Mesendoderm (in vitro differentiated cells): ENCODE results near the gene EFNA2.

Source experiments
- DNase-seq: peaks from one replicate; pipeline ENCODE4 v3.0.0; 2013
- H2AK5ac ChIP-seq: 2 replicates; pipeline ENCODE4 v1.6.1; 2013; ENCODE audit warnings: low read length, inconsistent platforms
- H2BK120ac ChIP-seq: 2 replicates; pipeline ENCODE4 v1.6.1; 2013; ENCODE audit warnings: low read depth, mild to moderate bottlenecking, low read length, moderate library complexity, mixed read lengths
- H2BK15ac ChIP-seq: replicated peaks from 2 replicates; pipeline ENCODE4 v1.6.1; 2013; ENCODE audit warnings: low read depth, mild to moderate bottlenecking, moderate library complexity
- H2BK5ac ChIP-seq: 2 replicates; pipeline ENCODE4 v1.6.1; 2013; ENCODE audit warnings: low read length, inconsistent platforms
- H3K18ac ChIP-seq: 2 replicates; pipeline ENCODE4 v1.6.1; 2013; ENCODE audit warnings: mild to moderate bottlenecking, low read length, mixed read lengths
- H3K23ac ChIP-seq: one replicate; pipeline ENCODE4 v1.6.1; 2013; ENCODE audit warnings: low read length
- H3K27ac ChIP-seq: 2 replicates; pipeline ENCODE4 v1.5.1; 2013; ENCODE audit warnings: low read depth, mild to moderate bottlenecking, inconsistent platforms, low read length, moderate library complexity
- H3K27me3 ChIP-seq: 2 replicates; pipeline ENCODE4 v1.6.1; 2013; ENCODE audit warnings: low read length, control low read depth, mild to moderate bottlenecking, inconsistent platforms; ENCODE audit not compliant: insufficient read depth, poor library complexity
- H3K36me3 ChIP-seq: 2 replicates; pipeline ENCODE4 v1.6.1; 2013; ENCODE audit warnings: low read length, inconsistent platforms; ENCODE audit not compliant: control insufficient read depth, insufficient read depth
- H3K4ac ChIP-seq: one replicate; pipeline ENCODE4 v1.6.1; 2013; ENCODE audit warnings: low read depth, mild to moderate bottlenecking, low read length, moderate library complexity
- H3K4me1 ChIP-seq: 2 replicates; pipeline ENCODE4 v1.6.1; 2013; ENCODE audit warnings: low read depth, low read length, inconsistent platforms; ENCODE audit not compliant: control insufficient read depth
- H3K4me2 ChIP-seq: 2 replicates; pipeline ENCODE4 v1.6.1; 2013; ENCODE audit warnings: low read length
- H3K4me3 ChIP-seq: 2 replicates; pipeline ENCODE4 v1.5.1; 2013; ENCODE audit warnings: mild to moderate bottlenecking, low read length
- H3K56ac ChIP-seq: one replicate; pipeline ENCODE4 v1.6.1; 2013; ENCODE audit warnings: low read length
- H3K79me1 ChIP-seq: 2 replicates; pipeline ENCODE4 v1.6.1; 2013; ENCODE audit warnings: low read length, inconsistent platforms
- H3K79me2 ChIP-seq: 2 replicates; pipeline ENCODE4 v1.6.1; 2013; ENCODE audit warnings: mild to moderate bottlenecking, low read length; ENCODE audit not compliant: control insufficient read depth, insufficient read depth
- H3K9ac ChIP-seq: 2 replicates; pipeline ENCODE4 v1.6.1; 2013; ENCODE audit warnings: low read length, inconsistent platforms
- H4K5ac ChIP-seq: one replicate; pipeline ENCODE4 v1.6.1; 2013; ENCODE audit warnings: low read length
- H4K8ac ChIP-seq: one replicate; pipeline ENCODE4 v1.6.1; 2013; ENCODE audit warnings: low read depth, mild to moderate bottlenecking, control low read depth, low read length, moderate library complexity
- WGBS: extraction: QIAGEN DNeasy Blood & Tissue Kit; methylation state at CpG from one replicate; pipeline ENCODE4 v1.1.7; 2013; ENCODE audit warnings: low lambda C conversion rate, missing lambda C conversion rate; ENCODE audit not compliant: insufficient coverage; ENCODE audit errors: extremely low coverage; 5-methylcytosine and 5-hydroxymethylcytosine counted together

EFNA2 gene

GRCh38 chr19:1274081-1274851 lies 11.4 kb upstream of the EFNA2 start:
- no peak overlapping the region for H3K4ac ChIP-seq
- H3K4me3 ChIP-seq, result no peak overlapping the region
- peak overlapping the region; percentile 93 for H3K56ac ChIP-seq
- no peaks in the 10 kb centered on the region for H3K27me3 ChIP-seq
- no peak overlapping the region for H2BK5ac ChIP-seq
- H3K4me2 ChIP-seq, result peak overlapping the region; percentile 55
- no peak overlapping the region for H4K8ac ChIP-seq
- no peak overlapping the region for H3K18ac ChIP-seq
- H2BK120ac ChIP-seq, result no peak overlapping the region
- H2AK5ac ChIP-seq, result no peak overlapping the region
- H3K27ac ChIP-seq, result peak overlapping the region; percentile 80
- H3K23ac ChIP-seq, result no peak overlapping the region
- H3K4me1 ChIP-seq, result no peaks in the 10 kb centered on the region
- no peak overlapping the region for H4K5ac ChIP-seq
- peak overlapping the region; percentile 73 for H3K9ac ChIP-seq
- H3K79me2 ChIP-seq, result peaks cover 43% of the 10 kb centered on the region
- no peak for DNase-seq
- H3K36me3 ChIP-seq, result peaks cover 14% of the 10 kb centered on the region
- WGBS, result no CpG with 5 or more reads among the region's 46 CpGs
- peaks cover 18% of the 10 kb centered on the region for H3K79me1 ChIP-seq
- H2BK15ac ChIP-seq, result no peak overlapping the region

DNA sequence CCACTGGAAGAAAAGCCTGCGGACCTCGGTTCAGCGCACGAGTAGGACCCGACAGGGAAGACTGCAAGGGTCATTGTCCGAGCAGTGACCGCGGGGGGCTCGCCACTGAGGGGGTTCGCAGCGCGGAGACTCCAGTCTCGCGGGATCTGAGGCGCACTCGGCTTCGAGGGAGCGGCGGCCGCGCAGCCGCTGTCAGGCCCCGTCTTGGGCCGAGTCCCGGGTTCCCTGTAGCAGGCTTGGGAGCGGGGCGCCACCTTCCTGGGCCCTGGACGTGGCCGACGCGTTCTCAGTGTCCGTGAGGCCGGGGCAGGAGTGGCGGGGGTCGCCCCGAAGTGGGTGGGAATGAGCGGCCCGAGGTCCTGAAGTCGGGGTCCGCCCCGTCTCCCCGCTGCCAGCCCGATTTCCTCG lies 10.8 kb upstream of the EFNA2 start:
- no peak overlapping the region for H2AK5ac ChIP-seq
- H3K18ac ChIP-seq, result no peak overlapping the region
- H3K4me2 ChIP-seq, result peak overlapping the region; percentile 55
- peaks cover 40% of the 10 kb centered on the region for H3K79me2 ChIP-seq
- no peak overlapping the region for H2BK15ac ChIP-seq
- no peaks in the 10 kb centered on the region for H3K27me3 ChIP-seq
- H3K23ac ChIP-seq, result peak overlapping the region; percentile 50
- WGBS, result no CpG with 5 or more reads among the region's 44 CpGs
- no peak overlapping the region for H4K5ac ChIP-seq
- peak overlapping the region; percentile 73 for H3K9ac ChIP-seq
- H3K56ac ChIP-seq, result peak overlapping the region; percentile 93
- DNase-seq, result no peak
- no peak overlapping the region for H2BK5ac ChIP-seq
- H3K4me3 ChIP-seq, result peak overlapping the region; percentile 32
- no peak overlapping the region for H3K4ac ChIP-seq
- H3K79me1 ChIP-seq, result peaks cover 18% of the 10 kb centered on the region
- peaks cover 14% of the 10 kb centered on the region for H3K36me3 ChIP-seq
- H3K27ac ChIP-seq, result peak overlapping the region; percentile 80
- no peaks in the 10 kb centered on the region for H3K4me1 ChIP-seq
- H4K8ac ChIP-seq, result no peak overlapping the region
- no peak overlapping the region for H2BK120ac ChIP-seq

GRCh38 chr19:1275260-1275975 lies 10.3 kb upstream of the EFNA2 start, which contains the start of gene FAM174C:
Gene FAM174C, plus strand, starts transcription at chr19:1275530. Its CDS starts 20 bp downstream, at chr19:1275550.
- H2BK5ac ChIP-seq, result peak within 1 kb of the TSS; percentile 93
- WGBS, result no CpG with 5 or more reads among the region's 98 CpGs
- peak within 1 kb of the TSS; percentile 77 for H3K4me3 ChIP-seq
- H3K4me1 ChIP-seq, result no peaks in the 10 kb centered on the region
- peak within 1 kb of the TSS; percentile 40 for H3K4ac ChIP-seq
- H3K27ac ChIP-seq, result peak within 1 kb of the TSS; percentile 98
- no peak within 1 kb of the TSS for H4K8ac ChIP-seq
- no peak within 1 kb of the TSS for H2BK120ac ChIP-seq
- no peak within 1 kb of the TSS for H2AK5ac ChIP-seq
- peak within 1 kb of the TSS; percentile 100 for H3K23ac ChIP-seq
- peak within 1 kb of the TSS; percentile 98 for H3K9ac ChIP-seq
- peak within 1 kb of the TSS; percentile 86 for H3K18ac ChIP-seq
- no peak within 1 kb of the TSS for H2BK15ac ChIP-seq
- peak within 1 kb of the TSS; percentile 99 for H3K56ac ChIP-seq
- DNase-seq, result peak; percentile 99
- H3K79me2 ChIP-seq, result peaks cover 35% of the 10 kb centered on the region
- H4K5ac ChIP-seq, result no peak within 1 kb of the TSS
- H3K79me1 ChIP-seq, result peaks cover 16% of the 10 kb centered on the region
- H3K36me3 ChIP-seq, result peaks cover 14% of the 10 kb centered on the region
- no peaks in the 10 kb centered on the region for H3K27me3 ChIP-seq
- H3K4me2 ChIP-seq, result peak within 1 kb of the TSS; percentile 98

DNA sequence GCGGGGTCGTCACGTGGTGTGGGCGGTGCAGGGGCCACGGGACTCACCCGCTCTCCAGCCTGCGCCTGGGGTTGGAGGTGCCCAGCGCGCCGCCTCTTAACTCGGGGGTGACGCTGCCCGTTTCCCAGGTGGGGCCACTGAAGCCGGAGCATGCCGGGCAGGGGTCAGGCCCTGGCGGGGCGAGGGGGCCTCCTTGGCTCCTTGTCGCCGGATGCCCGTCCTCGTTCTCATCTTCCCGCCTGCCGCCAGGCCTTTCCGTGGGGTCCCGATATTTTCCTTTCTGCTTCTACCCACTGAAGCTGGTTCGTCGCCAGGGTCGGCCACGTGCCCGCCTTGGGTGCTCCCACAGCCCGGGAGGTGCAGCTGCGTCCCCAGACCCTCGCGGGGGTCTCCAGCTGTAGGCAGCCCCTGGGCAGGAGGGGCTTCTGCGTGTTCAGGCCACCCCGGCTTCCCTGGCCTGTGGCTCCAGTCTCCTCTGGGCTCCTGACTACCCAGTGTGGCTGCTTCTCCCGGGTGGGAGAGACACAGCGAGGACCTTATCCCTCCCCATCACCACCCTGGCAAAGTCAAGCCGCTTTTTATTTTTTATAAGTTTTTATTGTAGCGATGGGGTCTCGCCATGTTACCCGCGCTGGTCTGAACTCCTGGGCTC lies 9.6 kb upstream of the EFNA2 start:
- Histone ChIP-seq H3K4ac (peak overlapping the region; percentile 40), H3K4me2 (peak overlapping the region; percentile 98), H3K4me3 (peak overlapping the region; percentile 77), H2AK5ac (no peak overlapping the region), H3K27me3 (no peaks in the 10 kb centered on the region), H2BK5ac (peak overlapping the region; percentile 53), H3K18ac (peak overlapping the region; percentile 42), H2BK15ac (no peak overlapping the region), H3K36me3 (peaks cover 12% of the 10 kb centered on the region), H3K23ac (peak overlapping the region; percentile 3), H3K4me1 (no peaks in the 10 kb centered on the region), H3K79me2 (peaks cover 28% of the 10 kb centered on the region), H3K27ac (peak overlapping the region; percentile 45), H4K8ac (no peak overlapping the region), H2BK120ac (no peak overlapping the region), H4K5ac (no peak overlapping the region), H3K56ac (peak overlapping the region; percentile 91), H3K79me1 (peaks cover 12% of the 10 kb centered on the region), H3K9ac (peak overlapping the region; percentile 91)
- WGBS, result no CpG with 5 or more reads among the region's 43 CpGs
- DNase-seq, result no peak

GRCh38 chr19:1276628-1277022 lies 9.0 kb upstream of the EFNA2 start:
- Histone ChIP-seq H3K56ac (peak overlapping the region; percentile 91), H3K4ac (no peak overlapping the region), H3K27ac (no peak overlapping the region), H2AK5ac (no peak overlapping the region), H3K9ac (peak overlapping the region; percentile 91), H3K36me3 (peaks cover 11% of the 10 kb centered on the region), H2BK15ac (no peak overlapping the region), H3K4me2 (no peak overlapping the region), H3K79me1 (peaks cover 10% of the 10 kb centered on the region), H3K23ac (no peak overlapping the region), H2BK5ac (no peak overlapping the region), H3K4me1 (no peaks in the 10 kb centered on the region), H4K8ac (no peak overlapping the region), H4K5ac (no peak overlapping the region), H2BK120ac (no peak overlapping the region), H3K79me2 (peaks cover 23% of the 10 kb centered on the region), H3K27me3 (no peaks in the 10 kb centered on the region), H3K4me3 (no peak overlapping the region), H3K18ac (no peak overlapping the region)
- no peak for DNase-seq
- WGBS, result no CpG with 5 or more reads among the region's 10 CpGs
